Gastrocnemius medialis (tissue), 4 donors: ENCODE data around the gene RAMP2. TPM values are rescaled to one million over a fixed set of nuclear protein-coding genes. Genes with fewer than 3 reads are reported as not detected.
A peak's percentile ranks its signal among the peaks of the same experiment; 100 is the strongest.
"Not testable (repeated sequence)": the region's sequence is repeated elsewhere in the genome, so short reads cannot be mapped to it uniquely, and the experiment has no call there.

Experiments used
- ATAC-seq, 2 donors: fragments of 150-250 bp; one replicate each; pipeline ENCODE4 v1.9.1; 2016
- DNase-seq, 2 donors: peaks; one replicate each; pipeline ENCODE4 v3.0.0-alpha.2; 2019
- H3K27ac ChIP-seq, 4 donors: fragments of 200-600 bp; sonication (generic); 1 replicate in 1 of 4; 2 replicates in 3 of 4; pipeline ENCODE4 v1.5.1; 2016 to 2018; ENCODE audit warnings: mild to moderate bottlenecking in 2 of 4, moderate library complexity in 1 of 4
- H3K27me3 ChIP-seq, 3 donors: fragments of 200-600 bp; sonication (generic) in 2 of 3; 1 replicate in 1 of 3; 2 replicates in 2 of 3; pipeline versions ENCODE4 v1.5.1 to v1.6.0; 2016 to 2019; ENCODE audit warnings: mild to moderate bottlenecking in 1 of 3, moderate library complexity in 1 of 3
- H3K36me3 ChIP-seq, 2 donors: fragments of 200-600 bp; sonication (generic) in 1 of 2; one replicate each; pipeline ENCODE4 v1.5.1; 2017 to 2018
- H3K4me1 ChIP-seq, 2 donors: fragments of 200-600 bp; sonication (generic) in 1 of 2; one replicate each; pipeline ENCODE4 v1.5.1; 2016 to 2017; ENCODE audit warnings: mild to moderate bottlenecking in 2 of 2
- H3K4me3 ChIP-seq, 4 donors: fragments of 200-600 bp; sonication (generic) in 3 of 4; 1 replicate in 1 of 4; 2 replicates in 3 of 4; pipeline ENCODE4 v1.5.1; 2016 to 2019; ENCODE audit warnings: mild to moderate bottlenecking in 2 of 4
- H3K9me3 ChIP-seq, 3 donors: fragments of 200-600 bp; sonication (generic) in 2 of 3; 1 replicate in 1 of 3; 2 replicates in 2 of 3; pipeline ENCODE4 v1.5.1; 2016 to 2019
- POLR2A ChIP-seq, 2 donors: fragments of 450-650 bp; IDR thresholded peaks; one replicate each; pipeline ENCODE4 v1.6.1; 2017; ENCODE audit warnings: antibody characterized with exemption in 2 of 2, mild to moderate bottlenecking in 2 of 2, moderate library complexity in 2 of 2
- in situ Hi-C, 4 donors: fragments of 200-750 bp; cut with MboI; loops; one replicate each; pipeline versions ENCODE4 v1.15.0 to v1.8.0; 2017; ENCODE audit warnings: low sequenced_read_pairs in 4 of 4
- intact Hi-C: fragments of 100-400 bp; cut with DNase I; formaldehyde crosslinking; loops from one replicate; pipeline ENCODE4 v1.15.1; 2023; ENCODE audit warnings: low total_unique reads
- total RNA-seq, 4 donors: library from RNA; depleted of rRNA; stranded (reverse); fragments of >200 nt; gene quantifications; one replicate each; pipeline versions ENCODE4 v1.1.0 to v1.2.3, GENCODE V29; 2016
- TF ChIP-seq, protein P1 (sequence below), 5 experiments: fragments of 450-650 bp in 3 of 5; fragments of 200-600 bp in 2 of 5; sonication (generic) in 2 of 5; IDR thresholded peaks in 4 of 5; conservative IDR thresholded peaks in 1 of 5; 1 replicate in 4 of 5; 2 replicates in 1 of 5; pipeline ENCODE4 v1.5.1; 2016 to 2019; ENCODE audit warnings: antibody characterized with exemption in 5 of 5, mild to moderate bottlenecking in 3 of 5, moderate library complexity in 3 of 5

Gene RAMP2
- total RNA-seq, 4 donors from 2014 or later, result 17.5 to 31.2 (median 20.7) TPM

DNA sequence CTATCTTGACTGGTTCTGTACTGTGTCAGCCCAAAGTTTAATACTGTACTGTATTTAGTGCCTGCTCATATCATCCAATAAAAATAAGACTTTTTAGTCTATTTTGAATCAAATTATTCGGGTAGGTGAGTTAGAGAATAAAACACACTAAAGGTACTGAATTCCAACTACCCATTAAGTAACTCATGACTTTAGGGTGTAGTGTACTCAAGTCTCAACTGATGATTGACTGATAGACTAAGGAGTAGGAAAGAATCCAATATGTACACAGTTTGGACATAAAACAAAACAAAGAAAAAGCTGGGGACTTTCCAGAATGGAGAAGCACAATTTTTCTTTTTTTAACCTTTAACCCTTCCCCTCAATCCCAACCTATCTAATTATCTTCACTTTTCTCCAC, 20.3 kb upstream of the RAMP2 start:
- H3K9me3 ChIP-seq, result no peaks in the 10 kb centered on the region
- no peaks in the 10 kb centered on the region for H3K36me3 ChIP-seq
- TF ChIP-seq POLR2A (IDR thresholded peaks at IDR 0.05), result no peak
- TF ChIP-seq, protein P1, sequence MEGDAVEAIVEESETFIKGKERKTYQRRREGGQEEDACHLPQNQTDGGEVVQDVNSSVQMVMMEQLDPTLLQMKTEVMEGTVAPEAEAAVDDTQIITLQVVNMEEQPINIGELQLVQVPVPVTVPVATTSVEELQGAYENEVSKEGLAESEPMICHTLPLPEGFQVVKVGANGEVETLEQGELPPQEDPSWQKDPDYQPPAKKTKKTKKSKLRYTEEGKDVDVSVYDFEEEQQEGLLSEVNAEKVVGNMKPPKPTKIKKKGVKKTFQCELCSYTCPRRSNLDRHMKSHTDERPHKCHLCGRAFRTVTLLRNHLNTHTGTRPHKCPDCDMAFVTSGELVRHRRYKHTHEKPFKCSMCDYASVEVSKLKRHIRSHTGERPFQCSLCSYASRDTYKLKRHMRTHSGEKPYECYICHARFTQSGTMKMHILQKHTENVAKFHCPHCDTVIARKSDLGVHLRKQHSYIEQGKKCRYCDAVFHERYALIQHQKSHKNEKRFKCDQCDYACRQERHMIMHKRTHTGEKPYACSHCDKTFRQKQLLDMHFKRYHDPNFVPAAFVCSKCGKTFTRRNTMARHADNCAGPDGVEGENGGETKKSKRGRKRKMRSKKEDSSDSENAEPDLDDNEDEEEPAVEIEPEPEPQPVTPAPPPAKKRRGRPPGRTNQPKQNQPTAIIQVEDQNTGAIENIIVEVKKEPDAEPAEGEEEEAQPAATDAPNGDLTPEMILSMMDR (IDR thresholded peaks at IDR 0.05 in 4 of 5, conservative IDR thresholded peaks at IDR 0.05 in 1 of 5), result no peak
- no peak for ATAC-seq
- in situ Hi-C loops (no loop called here), intact Hi-C loops (no loop called here)
- no peak overlapping the region for H3K4me3 ChIP-seq
- no peak overlapping the region for H3K27ac ChIP-seq
- no peak for DNase-seq
- H3K27me3 ChIP-seq, result no peaks in the 10 kb centered on the region
- peaks cover 29 to 32% of the 10 kb centered on the region in 2 donors for H3K4me1 ChIP-seq

DNA sequence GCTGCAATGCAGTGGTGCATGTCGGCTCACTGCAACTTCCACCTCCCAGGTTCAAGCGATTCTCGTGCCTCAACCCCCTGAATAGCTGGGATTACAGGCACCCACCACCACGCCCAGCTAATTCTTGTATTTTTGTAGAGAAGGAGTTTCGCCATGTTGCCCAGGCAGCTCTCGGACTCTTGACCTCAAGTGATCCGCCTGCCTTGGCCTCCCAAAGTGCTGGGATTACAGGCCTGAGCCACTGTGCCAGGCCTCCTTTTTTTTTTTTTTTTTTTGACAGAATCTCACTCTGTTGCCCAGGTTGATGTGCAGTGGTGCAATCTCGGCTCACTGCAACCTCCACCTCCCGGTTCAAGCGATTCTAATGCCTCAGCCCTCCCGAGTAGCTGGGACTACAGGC, 18.1 kb upstream of the RAMP2 start:
- Histone ChIP-seq H3K27ac (peak overlapping the region in 3 of 4 donors; percentile 98 to 99 (median 99)), H3K4me1 (peaks cover 26 to 27% of the 10 kb centered on the region in 2 donors)
- H3K36me3 ChIP-seq, in situ Hi-C loops, H3K4me3 ChIP-seq, H3K9me3 ChIP-seq, DNase-seq, H3K27me3 ChIP-seq, intact Hi-C loops, ATAC-seq: not testable (repeated sequence)

DNA sequence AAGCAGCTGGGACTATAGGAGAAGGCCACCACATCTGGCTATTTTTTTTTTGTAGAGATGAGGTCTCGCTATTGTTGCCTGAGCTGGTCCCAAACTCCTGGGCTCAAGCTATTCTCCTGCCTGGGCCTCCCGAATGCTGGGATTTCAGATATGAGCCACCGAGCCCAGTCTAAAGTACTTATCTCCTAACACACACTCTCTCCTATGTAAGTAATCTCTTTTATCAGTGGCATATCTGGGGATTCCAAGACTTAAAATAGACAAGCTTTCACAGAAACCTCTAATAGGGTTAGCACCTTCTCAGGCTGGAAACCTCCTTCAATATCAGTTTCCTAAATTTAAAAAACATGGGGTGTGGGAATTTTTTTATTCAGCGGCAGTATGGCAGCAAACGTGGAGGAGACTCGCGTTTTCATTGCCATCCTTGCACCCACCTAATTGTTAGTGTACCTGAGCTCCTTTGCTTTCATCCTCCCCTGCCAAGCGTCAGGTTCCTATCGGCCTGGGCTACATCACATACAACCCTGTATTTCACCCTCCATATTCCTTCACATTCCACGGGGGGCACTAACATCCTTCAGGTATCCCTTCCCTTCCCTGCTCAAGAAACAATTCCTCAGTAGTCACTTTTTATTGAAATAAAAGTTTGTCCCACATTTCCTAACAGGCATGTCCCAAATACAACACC, 17.3 kb upstream of the RAMP2 start:
- Histone ChIP-seq H3K27ac (peak overlapping the region; percentile 98 to 100 (median 99)), H3K4me3 (peak overlapping the region; percentile 86 to 94 (median 94)), H3K27me3 (no peaks in the 10 kb centered on the region), H3K4me1 (peaks cover 26 to 27% of the 10 kb centered on the region in 2 donors), H3K9me3 (no peaks in the 10 kb centered on the region), H3K36me3 (no peaks in the 10 kb centered on the region)
- intact Hi-C loops (loop anchor here (2.0 kb wide), 2 partner anchors 19 to 165 kb away; no protein-coding TSS in a partner anchor), in situ Hi-C loops (no loop called here)
- DNase-seq, result no peak
- no peak for ATAC-seq
- TF ChIP-seq POLR2A (IDR thresholded peaks at IDR 0.05), result no peak
- TF ChIP-seq, protein P1 (IDR thresholded peaks at IDR 0.05 in 4 of 5, conservative IDR thresholded peaks at IDR 0.05 in 1 of 5), result no peak

DNA sequence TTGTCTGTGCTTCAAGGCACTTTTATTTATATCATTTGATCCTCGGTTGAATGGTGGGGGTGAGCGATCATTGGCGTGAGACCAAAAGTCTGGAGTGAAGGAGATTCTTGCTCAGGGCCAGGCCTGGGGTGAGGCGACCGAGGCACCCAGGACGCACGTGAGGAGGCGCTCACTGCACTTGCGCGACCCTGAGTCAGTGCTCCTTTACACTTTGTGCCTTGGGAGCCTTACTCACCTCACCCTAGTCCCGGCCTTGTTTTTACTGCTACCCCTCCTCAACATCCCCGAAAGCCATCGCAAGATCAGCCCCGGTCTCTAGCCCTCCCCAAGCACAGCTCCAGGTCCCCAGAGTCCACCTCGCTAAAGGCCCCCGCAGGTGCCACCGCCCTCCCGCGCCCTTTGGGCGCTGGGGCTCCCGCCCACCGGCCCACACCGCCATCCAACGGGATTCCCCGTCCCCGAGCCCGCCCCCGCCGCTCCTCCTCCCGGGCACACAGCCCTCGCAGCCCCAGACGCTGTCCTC, 16.7 kb upstream of the RAMP2 start:
- Histone ChIP-seq H3K9me3 (no peaks in the 10 kb centered on the region), H3K4me1 (peaks cover 26 to 27% of the 10 kb centered on the region in 2 donors), H3K4me3 (peak overlapping the region; percentile 86 to 94 (median 94)), H3K27me3 (no peaks in the 10 kb centered on the region), H3K27ac (peak overlapping the region; percentile 98 to 100 (median 99)), H3K36me3 (no peaks in the 10 kb centered on the region)
- DNase-seq, result peak; percentile 76 to 79
- TF ChIP-seq POLR2A (IDR thresholded peaks at IDR 0.05), result no peak
- TF ChIP-seq, protein P1 (IDR thresholded peaks at IDR 0.05 in 4 of 5, conservative IDR thresholded peaks at IDR 0.05 in 1 of 5), result no peak
- in situ Hi-C loops, result no loop called here
- intact Hi-C loops, result loop anchor here (2.0 kb wide), 2 partner anchors 18 to 166 kb away; no protein-coding TSS in a partner anchor
- peak; percentile 81 to 84 for ATAC-seq

DNA sequence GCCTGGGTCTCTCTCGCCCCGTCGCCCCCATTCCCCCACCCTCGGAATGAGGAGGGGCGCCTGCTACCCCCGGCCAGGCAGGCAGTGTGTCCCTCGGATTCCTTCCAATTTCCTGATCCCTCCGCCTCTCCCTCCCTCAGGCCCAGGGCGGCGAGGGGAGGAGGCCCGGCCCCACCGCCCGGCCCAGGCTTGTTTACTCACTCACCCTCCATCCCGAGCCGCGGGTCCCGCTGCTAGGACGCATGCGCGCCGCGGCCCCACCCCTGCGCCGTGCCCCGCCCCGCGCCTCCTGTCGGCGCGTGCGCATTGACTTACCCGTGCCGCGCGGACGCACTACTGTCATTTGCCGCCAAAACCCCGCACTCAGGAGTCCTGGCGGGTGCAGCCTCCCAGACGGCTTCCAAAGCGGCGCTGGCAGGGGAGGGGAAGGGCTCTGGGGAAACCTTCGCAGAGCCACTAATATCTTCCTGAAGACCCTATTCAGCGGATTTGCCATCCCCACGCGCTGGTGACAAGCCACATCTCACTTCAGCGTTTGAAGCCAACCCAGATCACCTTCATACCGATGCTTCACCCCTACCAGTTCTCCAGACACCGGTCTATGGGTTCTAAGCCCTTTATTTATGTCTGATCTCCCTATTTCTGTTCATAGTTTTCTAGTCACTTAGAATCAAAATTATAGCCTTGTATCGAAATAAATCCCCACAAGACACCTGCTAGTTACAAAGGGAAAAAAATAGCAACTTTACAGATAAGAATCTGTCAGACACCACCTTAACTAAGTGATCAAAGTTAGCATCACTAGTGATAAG, 16.0 kb upstream of the RAMP2 start, which contains the start of gene EZH1:
TSS of gene EZH1 (minus strand) at position 235 of the 812 bp plus-strand sequence. CDS start 16,099 bp downstream, outside the sequence.
- Histone ChIP-seq H3K4me3 (peak within 1 kb of the TSS; percentile 86 to 94 (median 94)), H3K4me1 (peaks cover 26 to 29% of the 10 kb centered on the region in 2 donors), H3K27me3 (no peaks in the 10 kb centered on the region), H3K27ac (peak within 1 kb of the TSS; percentile 98 to 100 (median 99)), H3K9me3 (no peaks in the 10 kb centered on the region), H3K36me3 (no peaks in the 10 kb centered on the region)
- TF ChIP-seq, protein P1 (IDR thresholded peaks at IDR 0.05 in 4 of 5, conservative IDR thresholded peaks at IDR 0.05 in 1 of 5), result peak in 4 of 5 experiments; percentile 19 to 36 (median 28)
- TF ChIP-seq POLR2A (IDR thresholded peaks at IDR 0.05), result peak; percentile 79 to 91
- ATAC-seq (peak; percentile 86), DNase-seq (peak; percentile 74 to 87)
- intact Hi-C loops (loop anchor here (2.0 kb wide), 2 partner anchors 18 to 166 kb away; no protein-coding TSS in a partner anchor), in situ Hi-C loops (no loop called here)
